ENCODE data around the gene FGFR3. TPM values are rescaled to one million over a fixed set of nuclear protein-coding genes. Genes with fewer than 3 reads are reported as not detected.

Gene FGFR3
- polyA plus RNA-seq, 1 of the 3 experiments (the other 2 are of a cell fraction) = 1.1 TPM

- 76% methylated on average over 4 of the region's 10 CpGs for WGBS (ENCODE audit: low lambda C conversion rate)
- H3K9me3 ChIP-seq = no peaks in the 10 kb centered on the region
- no peak overlapping the region for H2AFZ ChIP-seq (ENCODE audit: low read depth)
- H4K20me1 ChIP-seq (ENCODE audit: insufficient read depth) = no peaks in the 10 kb centered on the region
- no peaks in the 10 kb centered on the region for H3F3A ChIP-seq (replicated peaks; ENCODE audit: insufficient read depth)
- peaks cover 0 to 12% of the 10 kb centered on the region in 2 experiments; a peak in 1 of 4 replicates for H3K4me1 ChIP-seq (ENCODE audit: control insufficient read depth in 1 of 2, insufficient read depth in 2 of 2, low read depth in 1 of 2, low read length in 1 of 2)
- ChIA-PET CTCF (interaction anchor here (1.2 to 4.1 kb wide), 6 partner anchors 10 to 44 kb away, joined by 4 to 21 read pairs (median 6); no protein-coding TSS in a partner anchor), POLR2A (no interaction called here)
- no peaks in the 10 kb centered on the region for H3K9me2 ChIP-seq
- H3K9ac ChIP-seq = no peak overlapping the region
- DNase-seq = peak; percentile 39
- no peak for TF ChIP-seq MXI1 (IDR thresholded peaks at IDR 0.05; ENCODE audit: low read depth, low read length)
- TF ChIP-seq ELF1 (IDR thresholded peaks at IDR 0.05) = no peak
- TF ChIP-seq FOSL2 (IDR thresholded peaks at IDR 0.05; ENCODE audit: borderline replicate concordance, low read depth) = no peak
- TF ChIP-seq USF1 (IDR thresholded peaks at IDR 0.05; ENCODE audit: borderline replicate concordance, low read depth) = no peak
- TF ChIP-seq IRF3 (IDR thresholded peaks at IDR 0.05; ENCODE audit: low read depth, low read length) = no peak
- no peak for TF ChIP-seq CTCF (IDR thresholded peaks at IDR 0.05)
- no peak for TF ChIP-seq TCF12 (IDR thresholded peaks at IDR 0.05)
- no peak for TF ChIP-seq EZH2phosphoT487 (IDR thresholded peaks at IDR 0.05; ENCODE audit: borderline replicate concordance, low read depth)
- TF ChIP-seq MEF2A (IDR thresholded peaks at IDR 0.05; ENCODE audit: borderline replicate concordance, low read depth) = no peak
- TF ChIP-seq SIN3A (IDR thresholded peaks at IDR 0.05; ENCODE audit: borderline replicate concordance, low read depth, low read length) = no peak
- no peak for TF ChIP-seq REST (IDR thresholded peaks at IDR 0.05; ENCODE audit: low read depth, low read length)
- no peak for TF ChIP-seq USF2 (IDR thresholded peaks at IDR 0.05; ENCODE audit: borderline replicate concordance, low read depth, low read length)
- no peak for TF ChIP-seq CHD2 (IDR thresholded peaks at IDR 0.05; ENCODE audit: low read length, partially characterized antibody)
- no peaks in the 10 kb centered on the region for H3K79me2 ChIP-seq (ENCODE audit: insufficient read depth)
- H3K36me3 ChIP-seq (replicated peaks in 1 of 2; ENCODE audit: control insufficient read depth in 1 of 2, insufficient read depth in 2 of 2, low read length in 1 of 2) = no peaks in the 10 kb centered on the region
- no peak overlapping the region for H3K4me3 ChIP-seq (ENCODE audit: low read depth in 2 of 2, low read length in 1 of 2)
- no peak overlapping the region for H3K27ac ChIP-seq (ENCODE audit: low read depth in 2 of 2, low read length in 1 of 2)
- H3K4me2 ChIP-seq = no peak overlapping the region
- H3K27me3 ChIP-seq (ENCODE audit: insufficient read depth) = no peaks in the 10 kb centered on the region
Measured at GRCh38 chr4:1765409-1766072, 27.6 kb upstream of the FGFR3 start.

Data from SK-N-SH (cell line).